Measurements from ENCODE around the gene AMFR. TPM values are rescaled to one million over a fixed set of nuclear protein-coding genes. Genes with fewer than 3 reads are reported as not detected.

The AMFR gene
- total RNA-seq, 1 donor from 2014 or later = 66.4 TPM

- no peaks in the 10 kb centered on the region for H3K9me3 Mint-ChIP-seq
- no peak for DNase-seq (ENCODE audit: low read depth, low spot score)
- H3K27ac Mint-ChIP-seq (ENCODE audit: unreplicated experiment) = no peak overlapping the region
- TF ChIP-seq CTCF (conservative IDR thresholded peaks at IDR 0.05) = no peak
- peaks cover 7% of the 10 kb centered on the region for H3K36me3 Mint-ChIP-seq (ENCODE audit: low read depth)
- peaks cover 4% of the 10 kb centered on the region for H3K4me1 Mint-ChIP-seq
- H3K4me3 Mint-ChIP-seq = no peak overlapping the region
- H3K27me3 Mint-ChIP-seq (ENCODE audit: low read depth) = no peaks in the 10 kb centered on the region
These were observed 57.6 kb downstream of the AMFR start for GRCh38 chr16:56367764-56368163.

GRCh38 chr16:56366945-56367344 lies 58.4 kb downstream of the AMFR start:
- no peak for TF ChIP-seq CTCF (conservative IDR thresholded peaks at IDR 0.05)
- peaks cover 4% of the 10 kb centered on the region for H3K4me1 Mint-ChIP-seq

GRCh38 chr16:56365552-56365951 lies 59.8 kb downstream of the AMFR start:
- no peak for DNase-seq (ENCODE audit: low read depth, low spot score)
- H3K27me3 Mint-ChIP-seq (ENCODE audit: low read depth) = no peaks in the 10 kb centered on the region
- TF ChIP-seq CTCF (conservative IDR thresholded peaks at IDR 0.05) = no peak
- H3K4me3 Mint-ChIP-seq = no peak overlapping the region
- H3K27ac Mint-ChIP-seq (ENCODE audit: unreplicated experiment) = no peak overlapping the region
- peaks cover 7% of the 10 kb centered on the region for H3K36me3 Mint-ChIP-seq (ENCODE audit: low read depth)
- peaks cover 4% of the 10 kb centered on the region for H3K4me1 Mint-ChIP-seq
- H3K9me3 Mint-ChIP-seq = no peaks in the 10 kb centered on the region

More at GRCh38 chr16:56366945-56367344, 58.4 kb downstream of the AMFR start:
- H3K27ac Mint-ChIP-seq (ENCODE audit: unreplicated experiment) = no peak overlapping the region
- peaks cover 7% of the 10 kb centered on the region for H3K36me3 Mint-ChIP-seq (ENCODE audit: low read depth)
- H3K27me3 Mint-ChIP-seq (ENCODE audit: low read depth) = no peaks in the 10 kb centered on the region
- no peak for DNase-seq (ENCODE audit: low read depth, low spot score)
- no peaks in the 10 kb centered on the region for H3K9me3 Mint-ChIP-seq
- H3K4me3 Mint-ChIP-seq = no peak overlapping the region

- no peak for DNase-seq (ENCODE audit: low read depth, low spot score)
- Mint-ChIP-seq H3K36me3 (ENCODE audit: low read depth) (peaks cover 5% of the 10 kb centered on the region), H3K27me3 (ENCODE audit: low read depth) (no peaks in the 10 kb centered on the region), H3K27ac (ENCODE audit: unreplicated experiment) (no peak overlapping the region), H3K4me3 (no peak overlapping the region), H3K4me1 (no peaks in the 10 kb centered on the region), H3K9me3 (no peaks in the 10 kb centered on the region)
- no peak for TF ChIP-seq CTCF (conservative IDR thresholded peaks at IDR 0.05)
These were observed 60.5 kb downstream of the AMFR start for GRCh38 chr16:56364865-56365264.

- H3K4me1 Mint-ChIP-seq = no peaks in the 10 kb centered on the region
- no peak for DNase-seq (ENCODE audit: low read depth, low spot score)
- H3K27me3 Mint-ChIP-seq (ENCODE audit: low read depth) = no peaks in the 10 kb centered on the region
- H3K9me3 Mint-ChIP-seq = no peaks in the 10 kb centered on the region
- H3K27ac Mint-ChIP-seq (ENCODE audit: unreplicated experiment) = no peak overlapping the region
- H3K36me3 Mint-ChIP-seq (ENCODE audit: low read depth) = peaks cover 3% of the 10 kb centered on the region
- no peak overlapping the region for H3K4me3 Mint-ChIP-seq
- TF ChIP-seq CTCF (conservative IDR thresholded peaks at IDR 0.05) = no peak
These were observed 61.4 kb downstream of the AMFR start for GRCh38 chr16:56363781-56364565.
